Liver (tissue), 9 donors: ENCODE results near the gene ACOT13. TPM values are rescaled to one million over a fixed set of nuclear protein-coding genes. Genes with fewer than 3 reads are reported as not detected.

ENCODE experiments used
- DNase-seq: peaks from one replicate; pipeline ENCODE4 v3.0.0-alpha.2; 2017; ENCODE audit warnings: low spot score
- H3K27ac ChIP-seq, 2 donors: one replicate each; pipeline ENCODE4 v1.7.0; 2013; ENCODE audit warnings: inconsistent platforms in 2 of 2, low read length in 2 of 2, control low read depth in 1 of 2, low read depth in 1 of 2, mild to moderate bottlenecking in 1 of 2
- H3K27me3 ChIP-seq, 4 donors: one replicate each; pipeline versions ENCODE4 v1.6.1 to v1.7.0; 2013; ENCODE audit warnings: low read length in 3 of 4, inconsistent platforms in 1 of 4, mild to moderate bottlenecking in 1 of 4, moderate library complexity in 1 of 4; ENCODE audit not compliant: control insufficient read depth in 4 of 4, insufficient read depth in 4 of 4
- H3K36me3 ChIP-seq, 4 donors: one replicate each; pipeline versions ENCODE4 v1.6.1 to v1.7.0; 2013; ENCODE audit warnings: low read length in 3 of 4, mild to moderate bottlenecking in 3 of 4, low read depth in 1 of 4, moderate library complexity in 1 of 4; ENCODE audit not compliant: control insufficient read depth in 4 of 4, insufficient read depth in 3 of 4
- H3K4me1 ChIP-seq, 4 donors: one replicate each; pipeline versions ENCODE4 v1.6.1 to v1.7.0; 2013; ENCODE audit warnings: low read length in 3 of 4, mild to moderate bottlenecking in 3 of 4, moderate library complexity in 1 of 4; ENCODE audit not compliant: control insufficient read depth in 4 of 4, insufficient read depth in 4 of 4
- H3K4me3 ChIP-seq, 3 donors: one replicate each; pipeline versions ENCODE4 v1.6.1 to v1.7.0; 2013; ENCODE audit warnings: low read length in 3 of 3, control low read depth in 1 of 3, low read depth in 1 of 3, mild to moderate bottlenecking in 1 of 3
- H3K9ac ChIP-seq, 2 donors: one replicate each; pipeline ENCODE4 v1.7.0; 2013; ENCODE audit warnings: low read length in 2 of 2, mild to moderate bottlenecking in 2 of 2, moderate library complexity in 2 of 2, control low read depth in 1 of 2, low read depth in 1 of 2
- H3K9me3 ChIP-seq, 4 donors: one replicate each; pipeline versions ENCODE4 v1.6.1 to v1.7.0; 2013; ENCODE audit warnings: low read length in 3 of 4; ENCODE audit not compliant: control insufficient read depth in 4 of 4
- ATF3 ChIP-seq: IDR thresholded peaks from 2 replicates; pipeline ENCODE4 v1.6.1; 2016; ENCODE audit warnings: antibody characterized with exemption
- CTCF ChIP-seq: fragments of 150-350 bp; IDR thresholded peaks from 2 replicates; pipeline ENCODE4 v1.5.1; 2017; ENCODE audit warnings: improper control_type of control experiment, low read depth, low read length; ENCODE audit not compliant: missing input control
- EGR1 ChIP-seq, 2 donors: IDR thresholded peaks; 2 replicates each; pipeline ENCODE4 v1.6.1; 2016 to 2018; ENCODE audit warnings: antibody characterized with exemption in 2 of 2, low read depth in 2 of 2
- FOXA1 ChIP-seq: IDR thresholded peaks from 2 replicates; pipeline ENCODE4 v1.6.1; 2016; ENCODE audit warnings: antibody characterized with exemption
- FOXA2 ChIP-seq: IDR thresholded peaks from 2 replicates; pipeline ENCODE4 v1.6.1; 2016; ENCODE audit warnings: antibody characterized with exemption
- GABPA ChIP-seq, 2 donors: IDR thresholded peaks in 1 of 2; conservative IDR thresholded peaks in 1 of 2; 2 replicates each; pipeline ENCODE4 v1.6.1; 2016; ENCODE audit warnings: antibody characterized with exemption in 2 of 2, mild to moderate bottlenecking in 1 of 2, moderate library complexity in 1 of 2
- HNF4A ChIP-seq, 2 donors: conservative IDR thresholded peaks; 2 replicates each; pipeline ENCODE4 v1.6.1; 2016; ENCODE audit warnings: antibody characterized with exemption in 2 of 2, mild to moderate bottlenecking in 2 of 2
- HNF4G ChIP-seq: IDR thresholded peaks from 2 replicates; pipeline ENCODE4 v1.6.1; 2016; ENCODE audit warnings: antibody characterized with exemption
- MAX ChIP-seq: IDR thresholded peaks from 2 replicates; pipeline ENCODE4 v1.6.1; 2016; ENCODE audit warnings: antibody characterized with exemption
- NR2F2 ChIP-seq: IDR thresholded peaks from 2 replicates; pipeline ENCODE4 v1.6.1; 2016; ENCODE audit warnings: antibody characterized with exemption
- RAD21 ChIP-seq, 2 donors: IDR thresholded peaks; 2 replicates each; pipeline ENCODE4 v1.6.1; 2016; ENCODE audit warnings: antibody characterized with exemption in 2 of 2, mild to moderate bottlenecking in 2 of 2
- REST ChIP-seq: IDR thresholded peaks from 2 replicates; pipeline ENCODE4 v1.6.1; 2016; ENCODE audit warnings: antibody characterized with exemption, mild to moderate bottlenecking
- RXRA ChIP-seq, 2 donors: IDR thresholded peaks; 2 replicates each; pipeline ENCODE4 v1.6.1; 2017 to 2018; ENCODE audit warnings: antibody characterized with exemption in 2 of 2, mild to moderate bottlenecking in 1 of 2
- TAF1 ChIP-seq: conservative IDR thresholded peaks from 2 replicates; pipeline ENCODE4 v1.6.1; 2016; ENCODE audit warnings: antibody characterized with exemption, mild to moderate bottlenecking
- YY1 ChIP-seq: IDR thresholded peaks from 2 replicates; pipeline ENCODE4 v1.6.1; 2016; ENCODE audit warnings: antibody characterized with exemption, mild to moderate bottlenecking
- ZBTB33 ChIP-seq: IDR thresholded peaks from 2 replicates; pipeline ENCODE4 v1.6.1; 2016; ENCODE audit warnings: antibody characterized with exemption
- WGBS: extraction: QIAGEN DNeasy Blood & Tissue Kit; methylation state at CpG from one replicate; pipeline ENCODE4 v1.1.7; 2013; 5-methylcytosine and 5-hydroxymethylcytosine counted together
- polyA plus RNA-seq, 2 donors: library from polyadenylated mRNA; stranded (reverse) in 1 of 2; unstranded in 1 of 2; fragments of 200-250 nt in 1 of 2; fragments of >200 nt in 1 of 2; fragmentation: Nextera tagmentation in 1 of 2; extraction: Ambion mirVana in 1 of 2; gene quantifications; one replicate each; pipeline versions ENCODE4 v1.2.1 to v1.2.3, GENCODE V29; 2013 to 2015
- total RNA-seq, 2 donors: library from RNA; depleted of rRNA; stranded (reverse); fragments of >200 nt; gene quantifications; one replicate each; pipeline ENCODE4 v1.2.3, GENCODE V29; 2014
- donor health status: healthy.
- donor health status: healthy.
- donor health status: healthy.
- donor health status: healthy.
- donor health status: healthy.

ACOT13 gene
- total and polyA plus RNA-seq, 4 donors, result 9.9 to 90.0 (median 21.3) TPM

GRCh38 chr6:24752503-24752902, 85.6 kb downstream of the ACOT13 start:
- TF ChIP-seq FOXA1 (no peak), ZBTB33 (no peak), FOXA2 (no peak), HNF4G (no peak), RXRA (IDR thresholded peaks at IDR 0.05) (no peak), EGR1 (IDR thresholded peaks at IDR 0.05; ENCODE audit: low read depth in 2 of 2) (no peak), REST (no peak)
- Histone ChIP-seq H3K36me3 (no peaks in the 10 kb centered on the region), H3K27ac (no peak overlapping the region), H3K4me3 (no peak overlapping the region), H3K9ac (no peak overlapping the region), H3K9me3 (no peaks in the 10 kb centered on the region), H3K27me3 (no peaks in the 10 kb centered on the region), H3K4me1 (no peaks in the 10 kb centered on the region)
- DNase-seq, result no peak
- WGBS, result 79% methylated on average over 2 of the region's 2 CpGs

GRCh38 chr6:24752917-24753492, 86.1 kb downstream of the ACOT13 start:
- H3K27me3 ChIP-seq, result no peaks in the 10 kb centered on the region
- H3K9me3 ChIP-seq, result no peaks in the 10 kb centered on the region
- no peak overlapping the region for H3K9ac ChIP-seq
- H3K36me3 ChIP-seq, result no peaks in the 10 kb centered on the region
- no peak for TF ChIP-seq YY1
- no peak for TF ChIP-seq FOXA2
- no peak for TF ChIP-seq HNF4G
- TF ChIP-seq CTCF, result no peak
- TF ChIP-seq ZBTB33, result no peak
- no peak for TF ChIP-seq NR2F2
- no peak for TF ChIP-seq MAX
- no peak for TF ChIP-seq GABPA (IDR thresholded peaks at IDR 0.05 in 1 of 2, conservative IDR thresholded peaks at IDR 0.05 in 1 of 2)
- TF ChIP-seq REST, result no peak
- TF ChIP-seq HNF4A (conservative IDR thresholded peaks at IDR 0.05), result no peak
- TF ChIP-seq RAD21 (IDR thresholded peaks at IDR 0.05), result no peak
- TF ChIP-seq ATF3, result no peak
- no peak for TF ChIP-seq RXRA (IDR thresholded peaks at IDR 0.05)
- TF ChIP-seq TAF1, result no peak
- 91% methylated on average over 1 of the region's 1 CpG for WGBS
- H3K27ac ChIP-seq, result no peak overlapping the region
- no peak for DNase-seq
- no peaks in the 10 kb centered on the region for H3K4me1 ChIP-seq
- H3K4me3 ChIP-seq, result no peak overlapping the region
